DND-41 (cell line): ENCODE data around the gene GAB4.

Source experiments
- ATAC-seq: fragments of 200-7000 bp; cut with Tn5 transposase; 3 replicates; pipeline ENCODE4 v1.9.1; 2021; ENCODE audit warnings: low read depth; ENCODE audit not compliant: insufficient read depth
- DNase-seq: peaks from one replicate; pipeline ENCODE4 v3.0.0-alpha.2; 2020
- H2AFZ ChIP-seq: 2 replicates; pipeline ENCODE4 v1.6.0; 2012; ENCODE audit warnings: low read depth, low read length
- H3K27ac ChIP-seq: 2 replicates; pipeline ENCODE4 v1.5.1; 2012; ENCODE audit warnings: low read length, inconsistent platforms
- H3K27me3 ChIP-seq: fragments of 200-600 bp; sonication (generic); 2 replicates; pipeline ENCODE4 v1.6.0; 2012; ENCODE audit warnings: low read length, mild to moderate bottlenecking, inconsistent platforms; ENCODE audit not compliant: insufficient read depth, poor library complexity
- H3K36me3 ChIP-seq: 2 replicates; pipeline ENCODE4 v1.5.1; 2012; ENCODE audit warnings: low read length, inconsistent platforms; ENCODE audit not compliant: insufficient read depth
- H3K4me1 ChIP-seq: 2 replicates; pipeline ENCODE4 v1.5.1; 2012; ENCODE audit warnings: mild to moderate bottlenecking, low read length; ENCODE audit not compliant: insufficient read depth
- H3K4me2 ChIP-seq: 2 replicates; pipeline ENCODE4 v1.6.0; 2012; ENCODE audit warnings: mild to moderate bottlenecking, moderate library complexity, low read length, inconsistent platforms; ENCODE audit not compliant: insufficient read depth
- H3K4me3 ChIP-seq, 2 experiments: fragments of 200-600 bp in 1 of 2; shearing (Covaris generic) in 1 of 2; 2 replicates each; pipeline ENCODE4 v1.5.1; 2012 to 2016; ENCODE audit warnings: inconsistent platforms in 2 of 2, low read length in 2 of 2, mild to moderate bottlenecking in 2 of 2, low read depth in 1 of 2, moderate library complexity in 1 of 2
- H3K79me2 ChIP-seq: 2 replicates; pipeline ENCODE4 v1.6.0; 2012; ENCODE audit warnings: low read length, inconsistent platforms; ENCODE audit not compliant: insufficient read depth
- H3K9ac ChIP-seq: 2 replicates; pipeline ENCODE4 v1.6.0; 2012; ENCODE audit warnings: low read depth, mild to moderate bottlenecking, inconsistent platforms, low read length, moderate library complexity
- H3K9me3 ChIP-seq: 2 replicates; pipeline ENCODE4 v1.5.1; 2012; ENCODE audit warnings: low read length, moderate library complexity, mild to moderate bottlenecking, inconsistent platforms; ENCODE audit not compliant: insufficient read depth, severe bottlenecking
- H4K20me1 ChIP-seq: 2 replicates; pipeline ENCODE4 v1.6.0; 2012; ENCODE audit warnings: low read length; ENCODE audit not compliant: insufficient read depth
- CTCF ChIP-seq: IDR thresholded peaks from 2 replicates; pipeline ENCODE4 v1.5.1; 2012; ENCODE audit warnings: borderline replicate concordance, low read length, moderate library complexity, mild to moderate bottlenecking; ENCODE audit not compliant: poor library complexity, severe bottlenecking; ENCODE audit errors: extremely low read depth
- EZH2 ChIP-seq: IDR thresholded peaks from 3 replicates; pipeline ENCODE4 v1.6.1; 2012; ENCODE audit warnings: borderline replicate concordance, low read depth, mild to moderate bottlenecking, moderate library complexity, low read length, inconsistent platforms; ENCODE audit not compliant: severe bottlenecking

Gene GAB4

GRCh38 chr22:16965560-16965959, 42.5 kb downstream of the GAB4 start:
- no peak overlapping the region for H2AFZ ChIP-seq
- no peaks in the 10 kb centered on the region; the same call in 1 of the 2 replicates for H3K4me1 ChIP-seq
- no peaks in the 10 kb centered on the region for H3K79me2 ChIP-seq
- H3K27ac ChIP-seq, result no peak overlapping the region
- DNase-seq (no peak), ATAC-seq (no peak)
- no peaks in the 10 kb centered on the region for H3K36me3 ChIP-seq
- no peak overlapping the region for H3K4me3 ChIP-seq
- H4K20me1 ChIP-seq, result no peaks in the 10 kb centered on the region; the same call in 1 of the 2 replicates
- H3K4me2 ChIP-seq, result no peak overlapping the region
- TF ChIP-seq CTCF (no peak), EZH2 (no peak)
- H3K9me3 ChIP-seq, result no peaks in the 10 kb centered on the region
- H3K27me3 ChIP-seq, result no peaks in the 10 kb centered on the region
- H3K9ac ChIP-seq, result no peak overlapping the region

GRCh38 chr22:16965083-16965482, 42.9 kb downstream of the GAB4 start:
- H3K4me1 ChIP-seq, result no peaks in the 10 kb centered on the region
- ATAC-seq (no peak), DNase-seq (no peak)
- H3K9ac ChIP-seq, result no peak overlapping the region
- TF ChIP-seq EZH2 (no peak), CTCF (no peak)
- H2AFZ ChIP-seq, result no peak overlapping the region
- no peaks in the 10 kb centered on the region; the same call in 1 of the 2 replicates for H4K20me1 ChIP-seq
- no peaks in the 10 kb centered on the region for H3K27me3 ChIP-seq
- H3K9me3 ChIP-seq, result no peaks in the 10 kb centered on the region
- no peak overlapping the region for H3K27ac ChIP-seq
- no peak overlapping the region for H3K4me3 ChIP-seq
- H3K79me2 ChIP-seq, result no peaks in the 10 kb centered on the region
- no peaks in the 10 kb centered on the region for H3K36me3 ChIP-seq
- no peak overlapping the region for H3K4me2 ChIP-seq

GRCh38 chr22:16964366-16964765, 43.7 kb downstream of the GAB4 start:
- H2AFZ ChIP-seq, result no peak overlapping the region

More at GRCh38 chr22:16964366-16964765, 43.7 kb downstream of the GAB4 start:
- Histone ChIP-seq H3K4me1 (no peaks in the 10 kb centered on the region), H3K36me3 (no peaks in the 10 kb centered on the region), H3K4me3 (no peak overlapping the region), H3K79me2 (no peaks in the 10 kb centered on the region), H4K20me1 (no peaks in the 10 kb centered on the region; the same call in 1 of the 2 replicates), H3K27ac (no peak overlapping the region), H3K9ac (no peak overlapping the region), H3K27me3 (no peaks in the 10 kb centered on the region), H3K4me2 (no peak overlapping the region), H3K9me3 (no peaks in the 10 kb centered on the region)
- ATAC-seq (no peak), DNase-seq (no peak)
- no peak for TF ChIP-seq CTCF
- TF ChIP-seq EZH2, result no peak
